A549 (cell line): ENCODE results near the gene MYEF2.

Experiments
- NFE2L2 ChIP-seq: fragments of 150-350 bp; conservative IDR thresholded peaks from 2 replicates; pipeline ENCODE4 v1.6.1; 2014; ENCODE audit warnings: low read length
- POLR2AphosphoS2 ChIP-seq: conservative IDR thresholded peaks from 2 replicates; pipeline ENCODE4 v1.6.1; 2012; ENCODE audit warnings: low read length, improper control_type of control experiment, inconsistent platforms
- TF ChIP-seq, protein P1 (sequence below): fragments of >200 bp; sonication (Bioruptor Twin); formaldehyde crosslinking; IDR thresholded peaks from 3 replicates; pipeline ENCODE4 v1.5.1; 2016
- TF ChIP-seq, protein P2 (sequence below): fragments of 200-600 bp; sonication (generic); IDR thresholded peaks from 2 replicates; pipeline ENCODE4 v1.6.1; 2016; ENCODE audit warnings: antibody characterized with exemption, mild to moderate bottlenecking, moderate library complexity
- TF ChIP-seq, protein P3 (sequence below): fragments of 150-350 bp; IDR thresholded peaks from 2 replicates; pipeline ENCODE4 v1.6.1; 2014; ENCODE audit warnings: low read depth, mild to moderate bottlenecking, low read length

DNA sequence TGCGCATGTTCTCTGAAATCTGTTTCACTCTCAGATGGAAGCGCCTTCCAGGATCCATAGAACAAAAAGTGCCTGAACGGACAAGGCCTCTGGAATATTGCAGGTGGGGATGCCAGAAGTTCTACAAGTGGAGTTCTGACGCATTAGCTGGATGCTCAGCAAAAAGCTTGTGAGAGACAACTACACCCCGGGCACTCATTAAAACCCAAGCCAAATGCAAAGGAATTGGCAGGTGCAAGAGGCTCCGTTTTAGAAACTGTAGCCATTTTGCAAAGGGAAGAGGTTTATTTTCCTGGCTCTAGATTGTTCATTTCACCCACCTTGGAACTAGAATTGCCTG, 92.5 kb downstream of the MYEF2 start:
- TF ChIP-seq NFE2L2 (no peak), POLR2AphosphoS2 (no peak)
- TF ChIP-seq, protein P1, sequence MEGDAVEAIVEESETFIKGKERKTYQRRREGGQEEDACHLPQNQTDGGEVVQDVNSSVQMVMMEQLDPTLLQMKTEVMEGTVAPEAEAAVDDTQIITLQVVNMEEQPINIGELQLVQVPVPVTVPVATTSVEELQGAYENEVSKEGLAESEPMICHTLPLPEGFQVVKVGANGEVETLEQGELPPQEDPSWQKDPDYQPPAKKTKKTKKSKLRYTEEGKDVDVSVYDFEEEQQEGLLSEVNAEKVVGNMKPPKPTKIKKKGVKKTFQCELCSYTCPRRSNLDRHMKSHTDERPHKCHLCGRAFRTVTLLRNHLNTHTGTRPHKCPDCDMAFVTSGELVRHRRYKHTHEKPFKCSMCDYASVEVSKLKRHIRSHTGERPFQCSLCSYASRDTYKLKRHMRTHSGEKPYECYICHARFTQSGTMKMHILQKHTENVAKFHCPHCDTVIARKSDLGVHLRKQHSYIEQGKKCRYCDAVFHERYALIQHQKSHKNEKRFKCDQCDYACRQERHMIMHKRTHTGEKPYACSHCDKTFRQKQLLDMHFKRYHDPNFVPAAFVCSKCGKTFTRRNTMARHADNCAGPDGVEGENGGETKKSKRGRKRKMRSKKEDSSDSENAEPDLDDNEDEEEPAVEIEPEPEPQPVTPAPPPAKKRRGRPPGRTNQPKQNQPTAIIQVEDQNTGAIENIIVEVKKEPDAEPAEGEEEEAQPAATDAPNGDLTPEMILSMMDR = no peak
- TF ChIP-seq, protein P2, sequence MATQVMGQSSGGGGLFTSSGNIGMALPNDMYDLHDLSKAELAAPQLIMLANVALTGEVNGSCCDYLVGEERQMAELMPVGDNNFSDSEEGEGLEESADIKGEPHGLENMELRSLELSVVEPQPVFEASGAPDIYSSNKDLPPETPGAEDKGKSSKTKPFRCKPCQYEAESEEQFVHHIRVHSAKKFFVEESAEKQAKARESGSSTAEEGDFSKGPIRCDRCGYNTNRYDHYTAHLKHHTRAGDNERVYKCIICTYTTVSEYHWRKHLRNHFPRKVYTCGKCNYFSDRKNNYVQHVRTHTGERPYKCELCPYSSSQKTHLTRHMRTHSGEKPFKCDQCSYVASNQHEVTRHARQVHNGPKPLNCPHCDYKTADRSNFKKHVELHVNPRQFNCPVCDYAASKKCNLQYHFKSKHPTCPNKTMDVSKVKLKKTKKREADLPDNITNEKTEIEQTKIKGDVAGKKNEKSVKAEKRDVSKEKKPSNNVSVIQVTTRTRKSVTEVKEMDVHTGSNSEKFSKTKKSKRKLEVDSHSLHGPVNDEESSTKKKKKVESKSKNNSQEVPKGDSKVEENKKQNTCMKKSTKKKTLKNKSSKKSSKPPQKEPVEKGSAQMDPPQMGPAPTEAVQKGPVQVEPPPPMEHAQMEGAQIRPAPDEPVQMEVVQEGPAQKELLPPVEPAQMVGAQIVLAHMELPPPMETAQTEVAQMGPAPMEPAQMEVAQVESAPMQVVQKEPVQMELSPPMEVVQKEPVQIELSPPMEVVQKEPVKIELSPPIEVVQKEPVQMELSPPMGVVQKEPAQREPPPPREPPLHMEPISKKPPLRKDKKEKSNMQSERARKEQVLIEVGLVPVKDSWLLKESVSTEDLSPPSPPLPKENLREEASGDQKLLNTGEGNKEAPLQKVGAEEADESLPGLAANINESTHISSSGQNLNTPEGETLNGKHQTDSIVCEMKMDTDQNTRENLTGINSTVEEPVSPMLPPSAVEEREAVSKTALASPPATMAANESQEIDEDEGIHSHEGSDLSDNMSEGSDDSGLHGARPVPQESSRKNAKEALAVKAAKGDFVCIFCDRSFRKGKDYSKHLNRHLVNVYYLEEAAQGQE = no peak
- TF ChIP-seq, protein P3, sequence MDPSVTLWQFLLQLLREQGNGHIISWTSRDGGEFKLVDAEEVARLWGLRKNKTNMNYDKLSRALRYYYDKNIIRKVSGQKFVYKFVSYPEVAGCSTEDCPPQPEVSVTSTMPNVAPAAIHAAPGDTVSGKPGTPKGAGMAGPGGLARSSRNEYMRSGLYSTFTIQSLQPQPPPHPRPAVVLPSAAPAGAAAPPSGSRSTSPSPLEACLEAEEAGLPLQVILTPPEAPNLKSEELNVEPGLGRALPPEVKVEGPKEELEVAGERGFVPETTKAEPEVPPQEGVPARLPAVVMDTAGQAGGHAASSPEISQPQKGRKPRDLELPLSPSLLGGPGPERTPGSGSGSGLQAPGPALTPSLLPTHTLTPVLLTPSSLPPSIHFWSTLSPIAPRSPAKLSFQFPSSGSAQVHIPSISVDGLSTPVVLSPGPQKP = no peak
